Measurements from ENCODE around the gene WDFY2.

WDFY2 gene

GRCh38 chr13:51644654-51645053 is 60.4 kb downstream of the WDFY2 start:
- TF ChIP-seq EZH2phosphoT487 (IDR thresholded peaks at IDR 0.05; ENCODE audit: borderline replicate concordance) (no peak), CTCF (conservative IDR thresholded peaks at IDR 0.05; ENCODE audit: low read length) (no peak)
- H3K9ac ChIP-seq (ENCODE audit: low read depth, low read length, poor library complexity, severe bottlenecking): no peak overlapping the region
- H3K4me1 ChIP-seq (ENCODE audit: insufficient read depth, low read length, poor library complexity, severe bottlenecking): peaks cover 28% of the 10 kb centered on the region
- H3K4me3 ChIP-seq (ENCODE audit: low read length, poor library complexity, severe bottlenecking): no peak overlapping the region
- H3K4me2 ChIP-seq (ENCODE audit: low read depth, low read length, poor library complexity, severe bottlenecking): peak overlapping the region; percentile 53
- no peaks in the 10 kb centered on the region for H3F3A ChIP-seq (ENCODE audit: low read depth)
- no peaks in the 10 kb centered on the region for H3K9me2 ChIP-seq (replicated peaks; ENCODE audit: low read depth, low read length)
- H4K20me1 ChIP-seq (ENCODE audit: insufficient read depth, low read length, poor library complexity, severe bottlenecking): peaks cover 9% of the 10 kb centered on the region
- no peaks in the 10 kb centered on the region for H3K9me3 ChIP-seq (ENCODE audit: insufficient read depth, low read depth, low read length)
- no peak overlapping the region for H2AFZ ChIP-seq (ENCODE audit: low read length)
- peaks cover 56% of the 10 kb centered on the region; the same call in 1 of the 2 replicates for H3K79me2 ChIP-seq (ENCODE audit: insufficient read depth, low read length)
- no peaks in the 10 kb centered on the region for H3K27me3 ChIP-seq (ENCODE audit: insufficient read depth, low read length, poor library complexity, severe bottlenecking)
- H3K36me3 ChIP-seq (ENCODE audit: insufficient read depth, low read length): no peaks in the 10 kb centered on the region

- Histone ChIP-seq H3K9ac (ENCODE audit: low read depth, low read length, poor library complexity, severe bottlenecking) (no peak overlapping the region), H4K20me1 (ENCODE audit: insufficient read depth, low read length, poor library complexity, severe bottlenecking) (peaks cover 9% of the 10 kb centered on the region), H3K4me3 (ENCODE audit: low read length, poor library complexity, severe bottlenecking) (no peak overlapping the region), H3K4me2 (ENCODE audit: low read depth, low read length, poor library complexity, severe bottlenecking) (peak overlapping the region; percentile 53), H3K27me3 (ENCODE audit: insufficient read depth, low read length, poor library complexity, severe bottlenecking) (no peaks in the 10 kb centered on the region), H3F3A (ENCODE audit: low read depth) (no peaks in the 10 kb centered on the region), H3K36me3 (ENCODE audit: insufficient read depth, low read length) (no peaks in the 10 kb centered on the region), H3K9me2 (replicated peaks; ENCODE audit: low read depth, low read length) (no peaks in the 10 kb centered on the region), H2AFZ (ENCODE audit: low read length) (no peak overlapping the region), H3K79me2 (ENCODE audit: insufficient read depth, low read length) (peaks cover 55% of the 10 kb centered on the region; the same call in 1 of the 2 replicates), H3K9me3 (ENCODE audit: insufficient read depth, low read depth, low read length) (no peaks in the 10 kb centered on the region), H3K4me1 (ENCODE audit: insufficient read depth, low read length, poor library complexity, severe bottlenecking) (peaks cover 28% of the 10 kb centered on the region)
- TF ChIP-seq CTCF (conservative IDR thresholded peaks at IDR 0.05; ENCODE audit: low read length) (no peak), EZH2phosphoT487 (IDR thresholded peaks at IDR 0.05; ENCODE audit: borderline replicate concordance) (no peak)
Measured at GRCh38 chr13:51645154-51645650, 60.9 kb downstream of the WDFY2 start.

- peaks cover 9% of the 10 kb centered on the region for H4K20me1 ChIP-seq (ENCODE audit: insufficient read depth, low read length, poor library complexity, severe bottlenecking)
- H3K9me3 ChIP-seq (ENCODE audit: insufficient read depth, low read depth, low read length): no peaks in the 10 kb centered on the region
- no peaks in the 10 kb centered on the region for H3K36me3 ChIP-seq (ENCODE audit: insufficient read depth, low read length)
- no peaks in the 10 kb centered on the region for H3K9me2 ChIP-seq (replicated peaks; ENCODE audit: low read depth, low read length)
- no peak overlapping the region for H2AFZ ChIP-seq (ENCODE audit: low read length)
- H3K27me3 ChIP-seq (ENCODE audit: insufficient read depth, low read length, poor library complexity, severe bottlenecking): no peaks in the 10 kb centered on the region
- no peak overlapping the region for H3K4me3 ChIP-seq (ENCODE audit: low read length, poor library complexity, severe bottlenecking)
- peaks cover 55% of the 10 kb centered on the region; the same call in 1 of the 2 replicates for H3K79me2 ChIP-seq (ENCODE audit: insufficient read depth, low read length)
- TF ChIP-seq EZH2phosphoT487 (IDR thresholded peaks at IDR 0.05; ENCODE audit: borderline replicate concordance) (no peak), CTCF (conservative IDR thresholded peaks at IDR 0.05; ENCODE audit: low read length) (no peak)
- no peaks in the 10 kb centered on the region for H3F3A ChIP-seq (ENCODE audit: low read depth)
- no peak overlapping the region for H3K4me2 ChIP-seq (ENCODE audit: low read depth, low read length, poor library complexity, severe bottlenecking)
- H3K4me1 ChIP-seq (ENCODE audit: insufficient read depth, low read length, poor library complexity, severe bottlenecking): peaks cover 28% of the 10 kb centered on the region
- H3K9ac ChIP-seq (ENCODE audit: low read depth, low read length, poor library complexity, severe bottlenecking): no peak overlapping the region
Measured at GRCh38 chr13:51645761-51646670, 61.8 kb downstream of the WDFY2 start.
